DMS114 treated with DMSO at 0.1 percent for 48 hours (cell line): ENCODE results near the gene SGSH.

ENCODE experiments used
- DNase-seq: peaks from one replicate; lab custom pipeline; 2025; ENCODE audit not compliant: unreplicated experiment; lab: John Stamatoyannopoulos, UW

Gene SGSH

DNA sequence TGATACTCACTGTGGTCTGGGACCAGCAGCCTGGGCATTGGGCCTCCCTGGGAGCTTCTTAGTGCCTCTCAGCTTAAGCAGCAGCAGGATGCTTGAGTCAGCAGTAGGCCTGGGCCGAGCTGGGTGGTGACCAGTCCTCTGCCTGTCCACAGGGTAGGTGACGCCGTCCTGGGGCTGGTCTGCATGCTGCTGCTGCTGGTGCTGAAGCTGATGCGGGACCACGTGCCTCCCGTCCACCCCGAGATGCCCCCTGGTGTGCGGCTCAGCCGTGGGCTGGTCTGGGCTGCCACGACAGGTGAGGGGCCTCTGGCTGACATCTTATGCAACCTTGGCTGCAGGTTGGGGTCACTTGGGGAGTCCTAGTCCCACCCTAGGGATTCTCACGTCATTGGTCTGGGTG, 7.5 kb upstream of the SGSH start:
- no peak for DNase-seq

DNA sequence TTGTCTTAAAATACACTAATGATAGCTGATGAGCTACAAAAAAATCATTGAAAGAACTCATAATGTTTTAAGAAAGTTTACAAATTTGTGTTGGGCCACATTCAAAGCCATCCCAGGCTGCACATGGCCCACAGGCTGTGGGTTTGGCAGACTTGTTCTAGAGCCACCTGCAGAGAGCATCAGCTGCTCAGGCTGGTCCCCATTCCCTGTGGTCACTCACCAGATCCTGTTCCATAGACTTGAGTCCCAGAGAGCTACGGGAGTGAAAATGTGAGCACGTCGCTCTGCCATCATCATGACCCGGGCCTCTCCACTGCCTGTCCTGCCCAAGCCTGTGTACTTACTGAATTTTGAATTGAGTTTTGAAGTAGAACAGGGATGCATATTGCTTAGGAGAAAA, 7.0 kb upstream of the SGSH start:
- DNase-seq = no peak

DNA sequence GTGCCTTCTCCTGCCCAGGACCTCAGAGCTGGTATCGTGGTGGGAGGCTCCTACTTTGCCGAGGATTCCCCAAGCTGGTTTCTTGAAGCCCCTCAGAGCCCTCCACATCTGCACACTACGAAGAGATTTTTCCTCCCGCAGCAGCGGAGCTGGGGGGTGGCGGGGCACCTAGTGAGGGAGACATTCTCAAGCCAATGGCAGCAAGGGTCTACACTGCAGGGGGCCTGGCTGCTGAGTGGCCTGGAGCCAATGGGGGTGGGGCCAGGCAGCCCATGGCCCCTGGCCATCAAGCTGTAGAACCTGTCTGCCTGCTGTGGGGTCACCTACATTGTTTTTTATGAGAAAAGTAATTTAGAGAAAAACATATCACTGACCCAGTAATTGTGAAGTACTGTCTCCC, 5.1 kb upstream of the SGSH start:
- no peak for DNase-seq

DNA sequence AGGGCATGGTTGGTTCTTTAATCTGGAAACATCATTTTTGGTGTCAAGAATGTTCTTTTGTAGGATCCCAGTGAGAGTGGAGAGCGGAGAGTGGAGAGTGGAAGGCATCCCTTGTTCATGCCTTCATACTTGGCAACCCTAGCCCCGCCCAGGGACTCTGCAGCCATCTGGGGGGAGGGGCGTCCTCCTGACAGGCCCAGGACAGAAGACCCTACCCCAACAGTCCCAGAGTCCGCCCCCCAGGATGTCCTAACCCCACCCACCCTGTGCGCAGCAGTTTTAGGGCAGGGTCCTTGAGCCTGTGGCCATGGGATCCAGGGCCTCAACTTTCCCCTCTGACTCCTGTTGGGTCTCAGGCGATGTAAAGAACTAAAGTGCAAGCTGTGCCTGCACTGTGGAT, 4.5 kb upstream of the SGSH start:
- DNase-seq = no peak

DNA sequence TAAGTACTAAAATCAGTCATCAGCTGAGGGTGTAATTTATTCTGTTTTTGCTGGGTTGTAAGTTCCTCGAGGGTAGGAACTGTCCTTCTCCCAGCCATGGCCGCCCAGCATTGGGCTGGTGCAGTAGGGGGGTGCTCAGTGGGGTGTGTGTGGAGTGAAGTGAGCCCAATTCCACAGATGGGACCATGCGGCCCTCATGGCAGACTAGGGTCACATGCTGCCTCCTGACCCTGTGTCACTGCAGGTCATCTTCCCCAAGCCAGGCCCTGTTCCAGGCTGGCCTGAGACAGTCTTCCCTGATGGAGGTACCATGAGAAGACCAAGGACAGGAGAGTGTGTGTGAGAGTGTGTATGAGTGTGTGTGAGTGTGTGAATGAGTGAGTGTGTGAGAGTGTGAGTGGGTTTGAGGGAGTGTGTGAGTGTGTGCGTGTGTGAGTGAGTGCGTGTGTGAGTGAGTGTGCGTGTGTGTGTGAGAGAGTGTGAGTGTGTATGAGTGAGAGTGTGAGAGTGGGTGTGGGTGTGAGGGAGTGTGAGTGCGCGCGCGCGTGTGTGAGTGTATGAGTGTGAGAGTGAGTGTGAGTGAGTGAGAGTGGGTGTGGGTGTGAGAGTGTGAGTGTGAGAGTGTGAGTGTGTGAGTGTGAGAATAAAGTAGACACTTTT, 3.8 kb upstream of the SGSH start:
- DNase-seq = no peak

DNA sequence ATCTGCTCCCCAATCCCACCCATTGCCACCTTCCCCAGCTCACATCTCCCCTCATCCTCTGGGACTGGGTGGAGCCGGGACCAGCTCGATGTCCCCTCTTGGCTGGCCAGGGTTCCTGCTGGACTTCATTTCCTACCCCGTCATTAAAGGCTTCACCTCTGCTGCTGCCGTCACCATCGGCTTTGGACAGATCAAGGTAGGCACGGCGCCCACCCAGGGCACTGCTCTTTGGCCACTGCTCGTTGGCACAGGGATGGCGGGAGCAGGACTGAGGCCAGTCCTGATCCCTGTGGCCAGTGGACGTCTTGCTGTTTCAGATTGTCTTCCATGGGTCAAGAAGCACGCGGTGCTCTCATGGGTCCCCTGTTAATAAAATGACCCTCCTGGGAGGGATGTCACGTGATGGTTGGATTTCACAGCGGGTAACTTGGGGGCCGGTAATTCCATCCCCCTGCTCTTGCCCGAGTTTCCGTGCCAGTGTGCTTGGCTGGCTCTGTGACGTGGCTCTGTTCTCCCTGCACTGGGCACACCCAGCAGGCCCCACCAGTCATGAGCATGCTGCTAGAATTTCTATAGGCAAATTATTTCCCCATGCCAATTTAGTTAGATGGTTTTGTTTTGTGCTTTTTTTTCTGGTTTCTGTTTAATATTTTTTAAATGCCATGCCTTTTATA, 3.1 kb upstream of the SGSH start:
- DNase-seq = no peak

DNA sequence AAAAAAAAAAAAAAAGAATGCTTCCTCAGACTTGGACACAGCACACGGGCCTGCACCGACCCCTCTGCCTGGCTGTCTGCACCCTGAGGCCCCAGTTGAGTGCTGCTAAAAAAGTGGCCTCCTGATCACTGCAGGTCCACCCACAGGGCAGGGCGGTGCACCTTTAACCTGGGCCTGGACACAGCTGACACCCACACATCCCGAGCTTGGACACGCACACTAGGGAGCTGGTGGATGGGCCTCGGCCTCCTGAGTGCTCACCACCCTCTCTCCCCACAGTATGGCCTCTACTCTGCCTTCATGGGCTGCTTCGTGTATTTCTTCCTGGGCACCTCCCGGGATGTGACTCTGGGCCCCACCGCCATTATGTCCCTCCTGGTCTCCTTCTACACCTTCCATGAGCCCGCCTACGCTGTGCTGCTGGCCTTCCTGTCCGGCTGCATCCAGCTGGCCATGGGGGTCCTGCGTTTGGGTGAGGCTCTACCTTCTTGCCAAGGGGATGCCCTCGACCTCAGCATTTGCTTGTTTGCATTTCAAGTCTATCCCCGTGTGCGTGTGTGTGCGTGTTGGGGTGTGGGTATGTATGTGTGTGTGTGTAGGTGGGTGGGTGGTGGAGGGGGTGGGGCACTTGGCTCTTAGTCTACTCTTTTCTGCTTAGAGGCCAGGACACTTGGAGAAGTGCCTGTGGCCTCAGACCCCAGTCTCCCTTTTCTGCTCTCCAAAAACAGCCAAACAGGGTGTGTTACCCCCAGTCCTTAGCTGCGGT, 2.4 kb upstream of the SGSH start:
- no peak for DNase-seq

DNA sequence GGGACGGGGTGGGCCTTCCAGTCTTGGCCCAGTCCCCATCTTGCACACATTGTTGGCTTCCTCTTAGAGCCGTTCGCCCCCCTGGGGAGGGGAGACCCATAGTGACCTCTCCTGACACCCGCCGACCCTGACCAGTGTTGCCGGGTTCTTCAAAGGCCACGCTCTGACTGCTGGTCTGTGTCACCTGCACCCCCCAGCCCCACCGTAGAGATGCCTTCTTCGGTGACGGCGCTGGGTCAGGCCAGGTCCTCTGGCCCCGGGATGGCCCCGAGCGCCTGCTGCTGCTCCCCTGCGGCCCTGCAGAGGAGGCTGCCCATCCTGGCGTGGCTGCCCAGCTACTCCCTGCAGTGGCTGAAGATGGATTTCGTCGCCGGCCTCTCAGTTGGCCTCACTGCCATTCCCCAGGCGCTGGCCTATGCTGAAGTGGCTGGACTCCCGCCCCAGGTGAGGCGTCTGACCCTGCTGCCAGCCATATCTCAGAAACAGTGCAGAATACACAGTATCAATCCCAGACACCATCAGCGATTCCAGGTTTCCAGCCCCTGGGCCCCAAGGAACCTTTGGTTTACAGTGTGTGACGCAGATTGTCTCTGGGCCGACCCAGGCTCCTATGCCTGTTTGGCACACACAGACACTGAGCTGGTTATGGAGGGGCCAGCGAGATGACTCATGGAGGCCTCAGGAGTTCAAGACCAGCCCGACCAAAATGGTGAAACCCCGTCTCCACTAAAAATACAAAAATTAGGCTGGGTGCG, 1.4 kb upstream of the SGSH start:
- DNase-seq = no peak

DNA sequence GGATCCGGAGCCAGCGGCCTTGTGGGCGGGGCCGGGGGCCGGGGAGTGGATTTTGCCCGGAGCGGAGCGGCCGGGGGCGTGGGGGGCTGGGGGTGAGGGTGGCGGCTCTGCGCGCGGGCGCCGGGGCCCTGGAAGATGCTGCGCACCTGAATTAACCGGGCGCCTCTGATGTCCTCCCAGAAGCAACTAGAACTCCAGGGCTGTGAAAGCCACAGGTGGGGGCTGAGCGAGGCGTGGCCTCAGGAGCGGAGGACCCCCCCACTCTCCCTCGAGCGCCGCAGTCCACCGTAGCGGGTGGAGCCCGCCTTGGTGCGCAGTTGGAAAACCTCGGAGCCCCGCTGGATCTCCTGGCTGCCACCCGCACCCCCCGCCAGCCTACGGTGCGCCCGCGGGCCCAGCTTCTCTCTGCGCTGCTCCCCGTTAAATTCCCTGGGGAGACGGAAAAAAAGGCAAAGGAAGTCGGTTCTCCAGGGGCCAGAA, 643 bp upstream of the SGSH start:
- DNase-seq = no peak

DNA sequence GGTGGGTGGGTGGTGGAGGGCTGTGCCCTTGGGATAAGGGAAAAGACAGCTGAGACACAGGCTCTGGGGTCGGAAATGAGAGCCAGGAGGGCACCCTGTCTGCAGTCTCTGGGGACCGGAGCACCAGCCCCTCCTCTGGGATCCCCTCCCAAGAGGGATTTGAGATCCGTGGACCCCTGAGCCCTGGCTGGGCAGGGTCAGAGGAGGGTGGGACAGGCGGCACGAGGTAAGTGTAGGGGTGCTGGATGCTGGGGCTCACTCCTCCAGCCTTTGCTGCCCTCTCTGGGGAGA, 425 bp downstream of the SGSH start:
- no peak for DNase-seq

DNA sequence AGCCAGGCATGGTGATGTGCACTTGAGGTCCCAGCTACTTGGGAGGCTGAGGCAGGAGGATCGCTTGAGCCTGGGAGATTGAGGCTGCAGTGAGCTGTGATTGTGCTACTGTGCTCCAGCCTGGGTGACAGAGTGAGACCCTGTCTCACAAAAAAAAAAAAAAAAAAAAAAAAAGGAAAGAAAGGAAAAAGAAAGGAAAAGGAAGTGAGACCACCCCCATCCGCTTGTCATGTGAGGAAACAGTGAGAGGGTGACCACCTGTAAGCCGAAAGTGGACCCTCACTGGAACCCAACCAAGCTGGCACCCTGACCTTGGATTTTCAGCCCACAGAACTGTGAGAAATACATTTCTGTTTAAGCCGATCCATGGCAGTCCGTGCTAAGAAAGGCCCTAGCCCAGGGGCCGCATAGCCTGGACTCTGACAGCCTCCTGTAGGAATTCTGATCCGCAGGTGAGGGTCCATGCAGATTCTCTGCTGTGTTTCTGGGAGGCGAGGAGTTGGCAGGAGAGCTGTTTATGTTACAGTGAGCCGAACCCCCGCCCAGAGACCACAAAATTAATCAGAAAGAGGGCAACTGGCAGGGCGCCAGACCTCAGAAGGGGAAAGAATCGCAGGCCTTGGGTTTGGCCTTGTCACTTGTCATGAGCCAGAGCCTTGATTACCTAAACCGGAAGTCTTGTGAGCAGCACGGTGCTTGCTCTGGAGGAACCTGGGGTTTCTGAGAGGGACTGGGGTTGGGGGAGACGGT, 945 bp downstream of the SGSH start:
- no peak for DNase-seq

DNA sequence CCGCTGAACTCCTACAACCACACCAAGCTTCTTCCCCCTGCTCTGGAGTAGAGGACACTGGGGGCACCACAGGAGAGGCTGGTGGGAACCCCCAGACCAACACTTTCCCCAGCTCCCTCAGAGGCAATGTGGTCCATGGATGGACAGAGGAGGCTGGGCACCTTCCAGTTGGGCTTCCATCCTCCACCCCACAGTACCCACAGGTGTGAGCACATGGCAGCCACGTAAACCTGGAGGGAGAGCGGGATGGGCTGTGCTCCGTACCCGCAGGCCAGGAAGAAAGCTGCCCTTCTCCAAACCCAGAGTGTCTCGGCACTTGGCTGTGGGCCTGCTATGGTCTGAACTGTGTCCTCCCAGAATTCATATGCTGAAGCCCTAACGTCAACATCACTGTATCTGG, 1.7 kb downstream of the SGSH start:
- no peak for DNase-seq

DNA sequence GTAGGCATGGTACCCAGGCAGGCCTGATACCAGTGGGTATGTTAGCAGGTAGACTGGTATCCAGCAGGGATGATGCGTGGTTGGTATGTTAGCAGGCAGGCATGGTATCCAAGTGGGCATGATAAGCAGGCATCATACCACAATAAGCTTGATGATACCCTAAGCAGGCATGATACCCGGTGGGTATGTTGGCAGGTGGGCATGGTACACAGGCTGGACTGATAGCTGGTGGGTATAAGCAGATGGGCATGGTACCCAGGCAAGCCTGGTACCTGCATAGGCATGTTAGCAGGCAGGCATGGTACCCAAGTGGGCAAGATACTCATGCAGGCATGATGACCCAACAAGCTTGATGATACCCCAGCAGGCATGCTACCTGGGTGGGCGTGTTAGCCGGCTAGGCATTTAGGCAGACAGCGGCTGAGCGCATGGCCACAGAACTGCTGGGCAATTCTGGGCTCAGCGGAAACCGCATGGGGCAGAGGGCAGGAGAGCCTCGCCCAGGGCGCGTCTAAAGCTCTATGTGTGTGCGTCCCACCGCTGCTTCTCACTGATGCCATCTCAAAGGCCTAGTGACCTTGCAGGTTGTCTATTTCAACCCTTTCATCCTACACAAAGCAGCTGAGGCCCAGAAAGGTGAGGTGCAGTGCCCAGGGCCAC, 2.3 kb downstream of the SGSH start:
- no peak for DNase-seq

DNA sequence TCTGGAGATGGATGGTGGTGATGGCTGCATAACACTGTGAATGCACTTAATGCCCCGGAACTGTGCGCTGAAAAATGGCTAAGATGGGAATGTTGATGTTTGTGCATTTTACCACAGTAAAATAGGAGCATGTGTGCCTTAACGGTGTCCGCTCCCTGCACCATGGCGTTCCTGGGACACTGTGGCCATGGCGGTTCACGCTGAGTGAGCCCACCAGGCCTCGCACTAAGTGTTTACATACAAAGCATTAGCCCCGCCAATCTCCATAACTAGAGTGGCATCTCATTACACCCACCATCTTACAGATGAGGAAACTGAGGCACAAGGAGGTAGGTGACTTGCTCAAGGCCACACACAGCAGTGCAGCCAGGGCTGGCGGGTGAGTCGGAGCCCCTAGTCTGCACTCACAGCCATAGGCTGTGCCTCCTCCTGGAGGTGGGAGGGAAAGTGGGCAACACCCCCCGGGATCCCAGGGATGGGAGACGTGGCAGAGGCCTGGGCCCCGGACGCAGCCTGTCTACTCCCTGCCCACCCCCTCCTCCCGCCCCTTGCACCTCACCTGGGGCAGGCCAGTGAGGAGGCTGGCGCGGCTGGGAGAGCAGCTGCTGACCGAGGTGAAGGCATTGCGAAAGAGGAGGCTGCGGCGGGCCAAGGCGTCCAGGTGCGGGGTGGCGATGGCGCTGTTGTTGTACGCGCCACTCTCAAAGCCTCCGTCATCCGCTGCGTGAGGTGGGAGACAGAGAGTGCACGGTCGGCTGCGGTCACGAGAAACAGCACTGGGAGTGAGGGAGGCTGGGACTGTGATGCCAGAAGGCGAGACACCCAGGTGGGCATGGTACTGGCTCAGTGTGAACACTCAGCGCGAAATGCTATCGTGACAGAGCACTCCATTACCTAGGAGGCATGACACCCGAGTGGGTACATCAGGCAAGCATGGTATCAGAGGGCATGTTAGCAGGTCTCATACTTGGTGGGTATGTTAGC, 3.4 kb downstream of the SGSH start:
- no peak for DNase-seq

DNA sequence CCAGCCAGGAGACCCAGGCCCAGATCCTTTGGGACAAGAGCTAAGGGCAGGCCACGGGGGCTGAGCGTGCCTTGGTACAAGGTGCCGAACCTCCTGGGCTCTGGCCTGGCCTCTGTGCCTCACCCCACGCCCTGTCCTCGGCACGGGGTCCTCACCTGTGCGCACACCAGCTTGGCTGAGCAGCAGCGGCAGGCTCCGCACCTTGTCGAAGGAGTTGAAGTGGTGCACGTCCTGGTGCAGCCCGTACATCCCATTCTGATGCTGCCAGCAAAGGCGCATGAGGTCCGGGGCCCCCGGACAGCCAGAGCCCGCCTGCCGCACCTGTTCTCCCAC, 5.3 kb downstream of the SGSH start:
- DNase-seq = no peak

DNA sequence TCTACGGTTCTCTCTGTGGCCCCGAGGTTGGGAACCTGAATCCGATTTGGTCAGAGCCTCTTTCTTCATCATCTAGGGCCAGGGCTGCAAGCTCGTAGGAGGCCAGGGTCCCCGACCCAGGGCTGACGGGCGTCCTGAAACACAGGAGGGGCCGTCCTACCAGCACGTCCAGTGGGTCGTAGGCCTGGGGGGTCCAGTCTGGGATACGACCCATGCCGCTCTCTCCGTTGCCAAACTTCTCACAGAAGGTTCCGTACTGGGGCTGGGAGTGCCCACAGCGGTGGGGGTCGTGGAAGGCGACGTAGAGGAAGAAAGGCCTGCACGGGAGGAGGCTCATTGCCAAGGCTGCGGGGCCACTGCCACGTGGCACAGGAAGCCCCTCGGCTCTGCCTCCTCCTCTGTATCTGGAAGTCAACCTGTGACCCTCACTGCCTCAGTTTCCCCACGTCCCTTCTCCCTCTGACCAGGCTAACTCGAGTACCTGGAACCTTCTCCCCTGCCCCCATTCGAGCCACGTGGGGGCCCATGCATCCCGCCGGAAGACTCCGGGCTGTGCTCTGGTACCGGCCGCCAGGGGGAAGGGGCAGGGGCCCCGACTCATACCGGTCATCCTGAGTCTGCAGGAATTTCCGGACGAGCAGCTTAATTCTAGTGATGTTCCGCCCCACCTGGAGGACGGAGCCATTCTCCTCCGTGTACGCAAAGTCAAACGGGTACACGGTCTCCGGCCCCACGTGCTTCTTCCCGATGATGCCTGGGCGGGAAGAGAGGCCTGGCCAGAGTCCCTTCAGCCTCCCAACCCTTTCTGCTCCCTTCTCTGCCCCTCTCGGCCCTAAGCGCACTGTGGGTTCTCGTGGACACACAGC, 5.9 kb downstream of the SGSH start:
- no peak for DNase-seq

DNA sequence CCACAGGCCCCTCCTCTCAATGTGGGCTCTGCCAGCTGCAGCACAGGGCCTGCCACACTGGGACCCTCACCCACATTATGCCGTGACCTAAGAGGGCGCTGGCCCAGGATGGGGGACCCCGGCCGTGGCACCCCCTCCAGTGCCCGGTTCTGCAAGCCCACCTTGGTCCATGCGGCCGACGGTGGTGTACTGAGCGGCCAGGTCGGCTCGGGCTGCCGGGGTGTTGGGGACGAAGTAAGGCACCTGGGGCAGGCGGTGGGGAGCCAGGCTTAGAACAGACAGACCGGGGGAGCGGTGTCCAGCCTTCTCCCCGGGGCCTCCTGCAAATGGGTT, 6.5 kb downstream of the SGSH start:
- DNase-seq = no peak

DNA sequence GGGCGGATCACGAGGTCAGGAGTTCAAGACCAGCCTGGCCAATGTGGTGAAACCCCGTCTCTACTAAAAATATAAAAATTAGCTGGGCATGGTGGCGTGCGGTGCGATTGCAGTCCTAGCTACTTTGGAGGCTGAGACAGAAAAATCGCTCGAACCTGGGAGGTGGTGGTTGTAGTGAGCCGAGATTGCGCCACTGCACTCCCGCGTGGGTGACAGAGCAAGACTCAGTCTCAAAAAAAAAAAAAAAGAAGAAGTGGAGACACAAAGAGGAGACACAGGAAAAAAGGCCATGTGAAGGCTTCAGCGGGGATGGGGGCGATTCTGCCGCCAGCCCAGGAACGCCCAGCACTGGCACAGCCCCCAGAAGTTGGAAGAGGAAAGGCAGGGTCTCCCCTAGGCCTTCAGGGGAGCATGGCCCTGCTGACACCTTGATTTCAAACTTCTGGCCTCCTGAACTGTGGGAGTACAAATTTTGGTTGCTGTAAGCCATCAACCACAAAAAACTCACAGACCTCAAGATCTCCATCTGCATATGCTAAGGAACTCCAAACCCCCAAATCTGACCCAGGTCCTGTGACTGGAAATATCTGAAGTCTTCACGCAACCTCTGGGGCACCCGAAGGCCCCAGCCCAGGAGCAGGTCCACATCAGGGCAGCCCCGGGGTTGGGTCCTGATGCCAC, 7.0 kb downstream of the SGSH start:
- DNase-seq = no peak
